ENCODE results near the gene SMIM30.
"Not testable (repeated sequence)": the region's sequence is repeated elsewhere in the genome, so short reads cannot be mapped to it uniquely, and the experiment has no call there.

Gene SMIM30

GRCh38 chr7:113137241-113137640, 18.9 kb upstream of the SMIM30 start:
- no peaks in the 10 kb centered on the region for H3K4me1 ChIP-seq (ENCODE audit: control insufficient read depth, insufficient read depth, low read length)
- H3K9ac ChIP-seq (ENCODE audit: low read length): no peak overlapping the region
- DNase-seq (ENCODE audit: low read depth): no peak
- no peaks in the 10 kb centered on the region for H3K27me3 ChIP-seq (replicated peaks; ENCODE audit: control insufficient read depth, insufficient read depth, low read length)
- H3K9me3 ChIP-seq (ENCODE audit: control insufficient read depth, low read length): no peaks in the 10 kb centered on the region
- no peak overlapping the region for H3K4me3 ChIP-seq (ENCODE audit: low read length)
- H3K36me3 ChIP-seq (ENCODE audit: control insufficient read depth, insufficient read depth, low read length, severe bottlenecking): no peaks in the 10 kb centered on the region

- Histone ChIP-seq H3K9me3 (ENCODE audit: control insufficient read depth, low read length) (no peaks in the 10 kb centered on the region), H3K36me3 (ENCODE audit: control insufficient read depth, insufficient read depth, low read length, severe bottlenecking) (no peaks in the 10 kb centered on the region), H3K4me3 (ENCODE audit: low read length) (no peak overlapping the region), H3K4me1 (ENCODE audit: control insufficient read depth, insufficient read depth, low read length) (no peaks in the 10 kb centered on the region), H3K27me3 (replicated peaks; ENCODE audit: control insufficient read depth, insufficient read depth, low read length) (no peaks in the 10 kb centered on the region), H3K9ac (ENCODE audit: low read length) (no peak overlapping the region)
- no peak for DNase-seq (ENCODE audit: low read depth)
Observed at GRCh38 chr7:113134025-113134424, 15.7 kb upstream of the SMIM30 start.

GRCh38 chr7:113131367-113131766, 13.0 kb upstream of the SMIM30 start:
- Histone ChIP-seq H3K9ac (ENCODE audit: low read length) (no peak overlapping the region), H3K36me3 (ENCODE audit: control insufficient read depth, insufficient read depth, low read length, severe bottlenecking) (no peaks in the 10 kb centered on the region), H3K27me3 (replicated peaks; ENCODE audit: control insufficient read depth, insufficient read depth, low read length) (no peaks in the 10 kb centered on the region), H3K4me3 (ENCODE audit: low read length) (no peak overlapping the region), H3K4me1 (ENCODE audit: control insufficient read depth, insufficient read depth, low read length) (no peaks in the 10 kb centered on the region), H3K9me3 (ENCODE audit: control insufficient read depth, low read length) (no peaks in the 10 kb centered on the region)
- no peak for DNase-seq (ENCODE audit: low read depth)

GRCh38 chr7:113128031-113128430, 9.7 kb upstream of the SMIM30 start:
- no peaks in the 10 kb centered on the region for H3K4me1 ChIP-seq (ENCODE audit: control insufficient read depth, insufficient read depth, low read length)
- H3K9ac ChIP-seq (ENCODE audit: low read length): no peak overlapping the region
- no peaks in the 10 kb centered on the region for H3K36me3 ChIP-seq (ENCODE audit: control insufficient read depth, insufficient read depth, low read length, severe bottlenecking)

GRCh38 chr7:113125728-113126127, 7.4 kb upstream of the SMIM30 start:
- H3K36me3 ChIP-seq (ENCODE audit: control insufficient read depth, insufficient read depth, low read length, severe bottlenecking): no peaks in the 10 kb centered on the region
- no peaks in the 10 kb centered on the region for H3K4me1 ChIP-seq (ENCODE audit: control insufficient read depth, insufficient read depth, low read length)
- H3K27me3 ChIP-seq (replicated peaks; ENCODE audit: control insufficient read depth, insufficient read depth, low read length): no peaks in the 10 kb centered on the region
- H3K9ac ChIP-seq (ENCODE audit: low read length): no peak overlapping the region
- H3K4me3 ChIP-seq (ENCODE audit: low read length): no peak overlapping the region
- DNase-seq (ENCODE audit: low read depth): no peak
- H3K9me3 ChIP-seq (ENCODE audit: control insufficient read depth, low read length): no peaks in the 10 kb centered on the region

More at GRCh38 chr7:113128031-113128430, 9.7 kb upstream of the SMIM30 start:
- Histone ChIP-seq H3K27me3 (replicated peaks; ENCODE audit: control insufficient read depth, insufficient read depth, low read length) (no peaks in the 10 kb centered on the region), H3K9me3 (ENCODE audit: control insufficient read depth, low read length) (no peaks in the 10 kb centered on the region), H3K4me3 (ENCODE audit: low read length) (no peak overlapping the region)
- no peak for DNase-seq (ENCODE audit: low read depth)

GRCh38 chr7:113122744-113123143, 4.4 kb upstream of the SMIM30 start:
- no peak for DNase-seq (ENCODE audit: low read depth)
- no peak overlapping the region for H3K9ac ChIP-seq (ENCODE audit: low read length)
- no peaks in the 10 kb centered on the region for H3K9me3 ChIP-seq (ENCODE audit: control insufficient read depth, low read length)
- no peak overlapping the region for H3K4me3 ChIP-seq (ENCODE audit: low read length)
- H3K27me3 ChIP-seq (replicated peaks; ENCODE audit: control insufficient read depth, insufficient read depth, low read length): no peaks in the 10 kb centered on the region
- no peaks in the 10 kb centered on the region for H3K36me3 ChIP-seq (ENCODE audit: control insufficient read depth, insufficient read depth, low read length, severe bottlenecking)
- H3K4me1 ChIP-seq (ENCODE audit: control insufficient read depth, insufficient read depth, low read length): peaks cover 2% of the 10 kb centered on the region

- H3K4me3 ChIP-seq (ENCODE audit: low read length): no peak overlapping the region
- H3K4me1 ChIP-seq (ENCODE audit: control insufficient read depth, insufficient read depth, low read length): peaks cover 9% of the 10 kb centered on the region
- no peak overlapping the region for H3K9ac ChIP-seq (ENCODE audit: low read length)
- no peaks in the 10 kb centered on the region for H3K27me3 ChIP-seq (replicated peaks; ENCODE audit: control insufficient read depth, insufficient read depth, low read length)
- H3K9me3 ChIP-seq (ENCODE audit: control insufficient read depth, low read length): no peaks in the 10 kb centered on the region
- no peaks in the 10 kb centered on the region for H3K36me3 ChIP-seq (ENCODE audit: control insufficient read depth, insufficient read depth, low read length, severe bottlenecking)
- DNase-seq (ENCODE audit: low read depth): no peak
Observed at GRCh38 chr7:113120647-113121046, 2.3 kb upstream of the SMIM30 start.

- no peak for DNase-seq (ENCODE audit: low read depth)
- Histone ChIP-seq H3K4me3 (ENCODE audit: low read length) (no peak overlapping the region), H3K27me3 (replicated peaks; ENCODE audit: control insufficient read depth, insufficient read depth, low read length) (no peaks in the 10 kb centered on the region)
Observed at GRCh38 chr7:113119429-113119828, 1.1 kb upstream of the SMIM30 start.

GRCh38 chr7:113117374-113117774, 980 bp downstream of the SMIM30 start:
- H3K9ac ChIP-seq (ENCODE audit: low read length); H3K4me1 ChIP-seq (ENCODE audit: control insufficient read depth, insufficient read depth, low read length); H3K9me3 ChIP-seq (ENCODE audit: control insufficient read depth, low read length); H3K27me3 ChIP-seq (replicated peaks; ENCODE audit: control insufficient read depth, insufficient read depth, low read length); H3K36me3 ChIP-seq (ENCODE audit: control insufficient read depth, insufficient read depth, low read length, severe bottlenecking): not testable (repeated sequence)
- peak; percentile 23 for DNase-seq (ENCODE audit: low read depth)
- H3K4me3 ChIP-seq (ENCODE audit: low read length): peak overlapping the region; percentile 95

More at GRCh38 chr7:113119429-113119828, 1.1 kb upstream of the SMIM30 start:
- Histone ChIP-seq H3K4me1 (ENCODE audit: control insufficient read depth, insufficient read depth, low read length) (peaks cover 9% of the 10 kb centered on the region), H3K9ac (ENCODE audit: low read length) (peak overlapping the region; percentile 88), H3K9me3 (ENCODE audit: control insufficient read depth, low read length) (no peaks in the 10 kb centered on the region), H3K36me3 (ENCODE audit: control insufficient read depth, insufficient read depth, low read length, severe bottlenecking) (no peaks in the 10 kb centered on the region)

GRCh38 chr7:113113912-113114311, 4.4 kb downstream of the SMIM30 start:
- Histone ChIP-seq H3K9me3 (ENCODE audit: control insufficient read depth, low read length) (no peaks in the 10 kb centered on the region), H3K4me3 (ENCODE audit: low read length) (no peak overlapping the region), H3K36me3 (ENCODE audit: control insufficient read depth, insufficient read depth, low read length, severe bottlenecking) (no peaks in the 10 kb centered on the region), H3K4me1 (ENCODE audit: control insufficient read depth, insufficient read depth, low read length) (peaks cover 9% of the 10 kb centered on the region), H3K27me3 (replicated peaks; ENCODE audit: control insufficient read depth, insufficient read depth, low read length) (no peaks in the 10 kb centered on the region), H3K9ac (ENCODE audit: low read length) (no peak overlapping the region)
- no peak for DNase-seq (ENCODE audit: low read depth)

GRCh38 chr7:113109718-113110117, 8.6 kb downstream of the SMIM30 start:
- no peaks in the 10 kb centered on the region for H3K36me3 ChIP-seq (ENCODE audit: control insufficient read depth, insufficient read depth, low read length, severe bottlenecking)
- no peak overlapping the region for H3K9ac ChIP-seq (ENCODE audit: low read length)
- H3K9me3 ChIP-seq (ENCODE audit: control insufficient read depth, low read length): no peaks in the 10 kb centered on the region
- no peaks in the 10 kb centered on the region for H3K4me1 ChIP-seq (ENCODE audit: control insufficient read depth, insufficient read depth, low read length)
- no peak overlapping the region for H3K4me3 ChIP-seq (ENCODE audit: low read length)
- no peak for DNase-seq (ENCODE audit: low read depth)
- no peaks in the 10 kb centered on the region for H3K27me3 ChIP-seq (replicated peaks; ENCODE audit: control insufficient read depth, insufficient read depth, low read length)

GRCh38 chr7:113100121-113100603, 18.2 kb downstream of the SMIM30 start:
- H3K4me3 ChIP-seq (ENCODE audit: low read length): no peak overlapping the region
- no peaks in the 10 kb centered on the region for H3K4me1 ChIP-seq (ENCODE audit: control insufficient read depth, insufficient read depth, low read length)
- peak; percentile 48 for DNase-seq (ENCODE audit: low read depth)
- no peaks in the 10 kb centered on the region for H3K36me3 ChIP-seq (ENCODE audit: control insufficient read depth, insufficient read depth, low read length, severe bottlenecking)
- no peak overlapping the region for H3K9ac ChIP-seq (ENCODE audit: low read length)
- H3K9me3 ChIP-seq (ENCODE audit: control insufficient read depth, low read length): no peaks in the 10 kb centered on the region
- H3K27me3 ChIP-seq (replicated peaks; ENCODE audit: control insufficient read depth, insufficient read depth, low read length): no peaks in the 10 kb centered on the region

Measured in adipocyte (in vitro differentiated cells).